HG03520 (cell line): ENCODE measurements around the gene DLGAP1.
"Not testable (repeated sequence)": the region's sequence is repeated elsewhere in the genome, so short reads cannot be mapped to it uniquely, and the experiment has no call there.

ENCODE experiments used
- ATAC-seq: cut with Tn5 transposase; IDR thresholded peaks from one replicate; pipeline ENCODE4 v1.9.1; 2021; ENCODE audit warnings: mild to moderate bottlenecking, moderate library complexity; ENCODE audit not compliant: unreplicated experiment

Gene DLGAP1

DNA sequence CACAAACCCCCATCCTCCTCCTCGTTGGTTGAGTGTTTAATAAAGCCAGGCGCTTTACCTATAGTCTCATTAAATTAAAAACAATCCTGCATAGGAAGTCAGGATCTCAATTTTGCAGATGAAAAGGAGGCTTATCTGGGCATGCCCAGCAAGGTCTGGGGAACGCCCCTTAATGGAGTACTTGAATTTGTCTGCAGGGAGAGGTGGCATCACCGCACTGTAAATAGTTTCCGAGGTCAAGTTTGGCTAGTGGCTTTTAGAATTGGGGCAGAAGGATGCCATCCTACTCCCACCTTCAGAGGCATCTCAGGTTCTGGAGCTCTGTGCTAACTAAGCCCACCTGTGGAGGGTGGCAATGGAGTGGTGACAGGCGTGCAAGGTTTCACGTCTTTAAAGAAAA lies 855.9 kb downstream of the DLGAP1 start:
- no peak for ATAC-seq

- ATAC-seq = no peak
Measured at GRCh38 chr18:3598581-3598980, 856.5 kb downstream of the DLGAP1 start.

DNA sequence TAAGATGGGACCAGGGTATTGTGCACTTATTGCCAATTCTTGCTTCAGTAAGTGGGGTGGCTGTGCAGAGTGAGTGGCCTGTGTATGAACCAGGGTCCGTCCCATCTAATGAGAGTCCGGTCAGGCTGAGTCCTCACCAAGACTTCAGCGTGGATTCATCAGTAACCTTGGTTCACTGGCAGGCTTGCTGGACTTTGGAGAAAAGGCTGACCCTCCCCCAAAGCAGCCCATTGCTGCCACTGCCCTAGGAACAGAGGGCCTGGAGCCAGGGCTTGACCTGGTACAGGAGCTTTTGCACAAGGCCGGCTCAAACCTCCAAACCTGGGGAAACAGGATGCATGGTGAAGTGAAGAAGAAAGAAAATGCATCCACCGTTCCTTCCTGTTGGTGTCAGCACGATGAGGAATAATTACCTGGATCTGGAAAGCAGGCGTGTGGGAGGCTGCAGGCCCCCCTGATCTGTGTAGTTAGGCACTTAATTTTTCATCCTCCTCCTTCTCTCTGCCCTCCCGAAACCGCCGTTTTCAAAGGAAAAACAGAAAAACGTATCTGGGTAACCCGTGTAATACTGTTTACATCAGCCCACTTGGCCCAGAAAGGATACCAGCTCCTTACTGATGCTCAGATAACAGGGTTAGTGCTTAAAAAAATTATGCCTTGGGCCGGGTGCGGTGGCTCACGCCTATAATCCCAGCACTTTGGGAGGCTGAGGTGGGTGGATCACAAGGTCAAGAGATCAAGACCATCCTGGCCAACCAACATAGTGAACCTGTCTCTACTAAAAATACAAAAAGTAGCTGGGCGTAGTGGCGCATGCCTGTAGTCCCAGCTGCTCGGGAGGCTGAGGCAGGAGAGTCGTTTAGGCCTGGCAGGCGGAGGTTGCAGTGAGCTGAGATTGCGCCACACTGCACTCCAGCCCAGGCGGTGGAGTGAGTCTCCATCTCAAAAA lies 857.4 kb downstream of the DLGAP1 start:
- ATAC-seq = no peak

DNA sequence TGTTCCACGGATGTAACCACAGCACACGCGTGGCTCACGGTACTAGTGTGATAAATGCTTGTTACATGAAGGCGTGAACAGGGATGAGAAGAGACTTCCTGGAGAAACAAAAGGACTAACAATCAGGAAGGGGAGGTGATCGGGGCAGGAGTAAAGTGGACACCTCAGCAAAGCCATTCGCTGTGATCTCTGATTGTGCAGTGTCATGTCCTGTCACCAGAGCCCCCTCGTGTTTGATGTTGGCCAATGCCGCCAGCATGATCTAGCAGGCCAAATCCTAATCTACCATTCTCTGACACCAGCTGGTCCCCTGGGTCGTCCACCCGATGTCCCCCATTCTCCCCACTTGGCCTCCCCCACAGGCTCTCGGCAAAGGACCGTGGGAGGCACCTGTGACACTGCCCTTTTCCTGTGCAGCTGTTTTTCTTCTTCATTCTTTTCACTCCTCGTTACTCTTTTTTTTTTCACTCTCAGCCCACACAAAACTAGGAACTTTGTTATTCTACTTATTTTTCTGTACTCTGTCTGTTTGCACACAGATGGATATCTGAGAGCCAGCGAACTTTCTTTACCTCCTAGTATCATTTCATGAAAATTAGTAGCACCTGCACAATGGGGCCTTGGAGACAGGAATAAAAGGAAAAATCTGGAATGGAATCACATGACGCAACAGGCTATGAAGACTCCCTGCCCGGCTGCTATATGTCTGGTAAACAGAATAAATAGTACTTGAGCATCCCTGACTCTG lies 858.3 kb downstream of the DLGAP1 start:
- no peak for ATAC-seq

GRCh38 chr18:3596324-3596636 lies 858.8 kb downstream of the DLGAP1 start:
- ATAC-seq = no peak

DNA sequence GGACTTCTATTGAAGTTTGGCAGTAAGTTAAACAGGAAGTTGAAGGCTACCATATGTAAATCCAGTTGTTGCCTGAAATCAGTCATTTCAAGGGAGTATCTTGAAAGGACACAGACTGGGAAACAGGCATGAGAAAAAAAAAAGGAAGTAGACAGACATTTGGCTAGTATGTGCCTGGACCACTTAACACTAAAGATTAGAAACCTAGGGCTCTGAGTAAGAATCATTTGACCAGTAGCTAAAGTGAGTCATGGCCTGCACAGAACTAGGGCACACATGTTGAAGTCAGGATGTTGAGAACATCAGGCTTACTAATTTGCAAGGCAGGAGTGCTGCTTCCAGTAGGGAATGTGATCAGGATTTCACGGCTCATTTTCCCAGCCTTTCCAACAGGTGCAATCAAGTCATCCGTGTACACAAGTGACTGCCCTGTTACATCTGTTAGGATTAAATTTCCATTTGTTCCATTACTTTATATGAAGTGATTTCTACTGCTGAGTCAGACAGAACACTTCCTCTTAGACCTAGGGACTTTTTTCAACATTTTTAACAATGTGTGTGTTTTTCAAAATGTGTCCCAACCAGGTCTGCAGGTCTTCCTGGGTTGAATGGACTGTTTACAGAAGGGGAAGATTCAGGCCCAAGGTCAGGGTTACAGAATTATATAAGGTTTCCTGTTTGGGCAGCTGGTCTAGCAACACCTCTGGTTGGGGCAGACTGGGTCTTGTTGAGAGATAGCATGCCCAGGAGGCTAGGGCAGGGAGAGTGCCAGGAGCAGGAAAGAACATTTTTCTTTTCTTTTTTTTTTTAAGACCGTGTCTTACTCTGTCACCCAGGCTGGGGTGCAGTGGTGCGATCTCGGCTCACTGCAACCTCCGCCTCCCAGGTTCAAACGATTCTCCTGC lies 859.5 kb downstream of the DLGAP1 start:
- peak; percentile 58 for ATAC-seq

DNA sequence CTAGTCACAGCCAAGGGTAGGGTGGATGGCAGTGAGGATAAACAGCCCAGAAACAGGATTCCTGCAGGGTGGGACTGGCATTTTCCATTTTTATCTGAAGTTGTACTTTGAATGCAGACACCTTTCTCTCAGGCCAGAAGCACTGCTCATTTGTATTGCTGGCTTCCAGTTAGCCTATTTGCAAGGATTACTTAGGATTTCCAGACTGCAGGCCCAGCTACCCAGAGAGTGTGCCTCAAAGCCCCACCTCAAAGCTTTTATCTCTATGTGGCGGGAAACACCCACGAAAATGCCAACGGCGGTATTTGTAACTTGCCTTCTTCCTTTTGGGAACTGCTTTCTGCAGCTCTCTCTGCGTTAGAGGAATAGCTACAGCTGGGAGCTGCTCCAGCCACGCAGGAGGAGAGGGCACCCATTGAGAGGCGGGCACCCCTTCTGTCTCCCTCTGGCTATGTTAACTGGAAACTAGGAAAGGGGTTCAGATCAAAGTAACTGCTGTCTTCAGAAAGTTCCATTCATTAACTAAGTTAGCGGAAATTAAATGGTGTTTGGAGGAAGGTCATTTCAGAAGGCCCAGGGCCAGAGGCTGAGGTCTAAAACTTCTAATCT lies 860.2 kb downstream of the DLGAP1 start:
- ATAC-seq = no peak

DNA sequence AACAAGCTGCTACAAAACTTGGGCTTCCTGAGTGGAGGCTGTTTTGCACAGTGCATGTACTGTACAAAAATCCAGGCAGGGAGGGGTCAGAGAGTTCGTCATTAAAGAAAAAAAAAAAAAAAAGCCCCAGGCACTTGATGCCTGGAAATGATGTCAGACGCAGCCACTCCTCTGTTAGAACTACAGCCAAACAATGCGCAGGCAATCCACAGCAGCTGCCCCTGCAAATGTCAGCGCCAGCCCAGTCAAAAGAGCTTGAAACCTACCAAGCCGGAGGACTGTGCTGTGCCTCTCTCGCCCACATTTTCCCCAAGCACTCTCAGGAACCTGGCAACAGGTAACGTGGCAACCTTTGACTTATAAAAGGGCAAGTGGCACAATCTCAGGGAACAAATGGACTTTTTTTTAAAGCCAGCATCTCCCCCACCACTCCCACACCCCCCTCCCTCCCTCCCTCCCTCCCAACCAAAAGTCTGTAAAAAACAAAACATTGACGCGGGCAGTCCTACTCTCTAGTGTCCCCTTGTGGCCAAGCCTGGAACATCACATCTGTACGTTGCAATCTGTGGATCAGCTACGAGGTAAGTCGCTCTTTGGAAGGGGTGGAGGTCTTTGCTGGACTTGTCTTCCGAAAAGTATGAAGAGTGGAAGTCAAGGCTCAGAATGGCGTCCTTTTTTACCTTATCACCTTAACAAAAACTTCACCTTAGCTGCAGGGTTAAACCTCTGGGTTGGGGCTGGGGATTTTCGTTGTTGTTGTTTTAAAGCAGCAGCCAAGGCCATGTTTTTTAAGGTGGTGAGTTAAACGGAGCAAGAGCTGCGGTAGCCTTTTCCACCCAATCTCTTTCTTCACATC lies 861.0 kb downstream of the DLGAP1 start:
- peak; percentile 60 for ATAC-seq

GRCh38 chr18:3593381-3593903 lies 861.7 kb downstream of the DLGAP1 start:
- ATAC-seq = peak; percentile 3

- ATAC-seq = no peak
Measured at GRCh38 chr18:3592864-3593263, 862.2 kb downstream of the DLGAP1 start.

DNA sequence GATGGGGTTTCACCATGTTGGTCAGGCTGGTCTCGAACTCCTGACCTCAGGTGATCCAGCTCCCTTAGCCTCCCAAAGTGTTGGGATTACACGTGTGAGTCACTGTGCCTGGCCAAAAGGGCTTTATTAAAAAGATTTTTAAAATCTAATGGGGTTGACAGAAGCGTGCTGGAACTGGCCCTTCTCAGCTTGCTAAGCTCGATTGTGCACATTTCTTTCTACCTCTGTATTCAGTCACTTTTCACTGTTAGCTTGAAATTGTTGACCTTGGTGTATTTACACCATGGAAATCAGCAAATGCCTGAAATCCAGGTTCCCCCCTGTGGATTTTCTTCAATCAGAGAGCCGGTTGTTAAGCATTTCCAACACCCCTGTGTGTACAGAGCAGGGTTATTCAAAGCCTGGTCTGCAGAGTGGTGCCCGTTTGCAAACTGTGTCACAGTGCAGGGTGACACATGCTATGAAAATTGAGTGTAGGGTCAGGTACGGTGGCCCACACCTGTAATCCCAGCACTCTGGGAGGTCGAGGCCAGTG lies 864.9 kb downstream of the DLGAP1 start:
- ATAC-seq = no peak

DNA sequence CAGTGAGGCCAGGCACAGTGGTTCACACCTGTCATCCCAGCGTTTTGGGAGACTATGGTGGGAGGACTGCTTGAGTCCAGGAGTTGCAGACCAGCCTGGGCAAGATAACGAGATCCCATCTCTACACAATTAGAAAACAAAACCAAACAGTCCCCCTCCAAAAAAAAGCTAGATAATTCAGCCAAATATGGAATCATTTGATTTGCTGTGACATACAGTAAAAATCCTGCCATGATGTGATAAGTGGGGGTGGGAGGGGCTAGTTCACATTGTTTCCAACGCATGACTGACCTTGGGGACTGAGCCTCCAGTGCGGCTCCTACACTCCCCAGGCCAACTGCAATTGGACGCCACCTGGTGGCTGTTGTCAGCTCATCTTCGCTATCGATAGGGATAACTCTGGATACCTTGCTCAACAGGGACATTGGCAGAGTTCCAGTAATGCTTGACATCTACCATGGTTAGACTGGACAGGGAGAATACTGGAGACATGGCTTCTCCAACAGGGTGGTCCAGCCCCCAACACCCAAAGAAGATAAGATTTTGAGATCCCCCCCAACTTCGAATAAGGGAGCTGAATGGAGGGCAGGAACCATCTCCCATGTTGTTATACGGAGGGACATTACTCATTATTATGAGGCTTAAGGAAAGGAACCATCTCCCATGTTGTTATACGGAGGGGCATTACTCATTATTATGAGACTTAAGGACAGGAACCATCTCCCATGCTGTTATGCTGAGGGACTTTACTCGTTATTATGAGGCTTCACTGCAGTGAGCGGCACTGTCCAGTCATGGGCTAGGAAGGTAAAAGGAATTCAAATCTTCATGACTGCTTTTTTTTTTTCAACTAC lies 869.2 kb downstream of the DLGAP1 start:
- ATAC-seq = no peak

DNA sequence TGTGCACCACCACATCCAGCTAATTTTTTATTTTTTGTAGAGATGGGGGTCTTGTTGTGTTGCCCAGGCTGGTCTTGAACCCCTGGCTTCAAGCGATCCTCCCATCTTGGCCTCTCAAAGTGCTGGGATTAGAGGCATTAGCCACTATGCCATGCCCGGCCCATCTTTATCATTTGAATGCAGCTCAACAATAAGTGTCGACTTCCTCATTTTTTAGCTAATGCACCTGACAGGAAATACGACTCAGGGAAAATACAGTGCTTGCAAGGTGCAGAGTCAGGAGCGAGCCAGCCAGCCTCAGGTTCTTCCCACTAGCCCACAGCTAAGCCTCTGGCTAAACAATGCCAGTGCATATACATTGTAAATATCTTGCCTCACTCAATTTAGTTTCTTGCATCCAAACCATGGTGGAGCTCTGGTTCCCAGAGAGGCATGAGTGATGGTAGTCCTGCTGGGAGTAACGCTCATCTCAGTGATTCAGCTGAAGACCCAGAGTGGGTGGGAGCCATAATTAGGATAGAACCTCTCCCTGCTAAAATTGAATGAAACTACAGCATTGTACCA lies 870.1 kb downstream of the DLGAP1 start:
- no peak for ATAC-seq

DNA sequence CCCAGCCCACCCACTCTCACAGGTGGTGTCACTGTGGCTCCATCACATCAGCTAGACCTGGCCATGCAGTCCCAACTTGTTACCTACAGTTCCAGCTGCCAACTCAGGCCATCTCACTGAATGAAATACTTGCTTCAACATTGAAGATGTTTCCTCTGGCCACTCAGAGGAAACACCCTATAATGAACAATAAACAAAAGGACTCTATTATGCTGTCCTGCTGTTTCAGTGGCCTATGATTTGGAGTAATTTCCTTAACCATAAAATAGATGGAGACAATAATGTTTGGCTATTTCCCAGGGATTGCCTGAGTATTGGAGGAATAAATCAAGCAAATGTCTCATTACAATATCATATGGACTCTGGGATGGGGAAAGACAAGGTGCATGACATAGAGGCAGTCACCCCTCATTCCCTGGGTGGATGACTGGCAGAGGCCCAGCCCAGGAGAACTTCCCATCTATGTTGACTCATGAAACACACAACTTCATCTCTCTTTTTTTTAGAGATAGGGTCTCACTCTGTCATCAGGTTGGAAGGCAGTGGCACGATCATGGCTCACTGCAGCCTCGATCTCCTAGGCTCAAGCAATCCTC lies 870.7 kb downstream of the DLGAP1 start:
- ATAC-seq = no peak

DNA sequence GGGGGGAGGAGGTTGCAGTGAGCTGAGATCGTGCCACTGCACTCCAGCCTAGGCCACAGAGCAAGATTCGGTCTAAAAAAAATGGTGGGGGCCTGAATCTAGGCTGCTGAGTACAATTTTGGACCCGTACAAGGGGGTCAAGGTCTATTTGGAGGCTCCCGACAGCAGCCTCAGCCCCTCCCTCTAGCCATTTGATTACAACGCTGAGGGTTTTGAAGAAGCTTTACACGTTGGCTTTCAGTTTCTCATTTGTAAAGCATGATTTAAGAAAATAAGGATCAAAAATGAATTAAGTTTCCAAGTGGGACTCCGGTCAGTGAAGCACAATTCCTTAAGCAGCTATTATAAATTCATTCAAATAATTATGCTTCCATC lies 871.2 kb downstream of the DLGAP1 start:
- ATAC-seq = no peak

- ATAC-seq = not testable (repeated sequence)
Measured at GRCh38 chr18:3583106-3583872, 871.8 kb downstream of the DLGAP1 start.

- ATAC-seq = no peak
Measured at GRCh38 chr18:3581890-3582289, 873.2 kb downstream of the DLGAP1 start.
